Measurements from ENCODE around the gene CEBPZ.

GRCh38 chr2:37181726-37182684, 49.4 kb downstream of the CEBPZ start:
- no peak for TF ChIP-seq CTCF (IDR thresholded peaks at IDR 0.05; ENCODE audit: insufficient read depth, low read length, poor library complexity, severe bottlenecking)
- TF ChIP-seq EZH2phosphoT487 (conservative IDR thresholded peaks at IDR 0.05; ENCODE audit: low read length): no peak

All from SU-DHL-6 (cell line).